Neural progenitor cell (in vitro differentiated cells): ENCODE results near the gene PER3. TPM values are rescaled to one million over a fixed set of nuclear protein-coding genes. Genes with fewer than 3 reads are reported as not detected.

Experiments
- DNase-seq: peaks from one replicate; pipeline ENCODE4 v3.0.0-alpha.2; 2016; ENCODE audit warnings: low spot score
- H2AFZ ChIP-seq: fragments of 200-600 bp; sonication (generic); replicated peaks from 2 replicates; pipeline ENCODE4 v1.6.1; 2016; ENCODE audit warnings: antibody characterized with exemption
- H3F3A ChIP-seq: fragments of 200-600 bp; sonication (generic); 2 replicates; pipeline ENCODE4 v1.6.1; 2016; ENCODE audit warnings: antibody characterized with exemption, low read depth
- H3K27ac ChIP-seq: fragments of 200-600 bp; sonication (generic); 2 replicates; pipeline ENCODE4 v1.5.1; 2016; ENCODE audit warnings: mild to moderate bottlenecking
- H3K27me3 ChIP-seq: fragments of 200-600 bp; sonication (generic); 2 replicates; pipeline ENCODE4 v1.6.1; 2016; ENCODE audit warnings: mild to moderate bottlenecking, moderate library complexity
- H3K36me3 ChIP-seq: fragments of 200-600 bp; sonication (generic); 2 replicates; pipeline ENCODE4 v1.5.1; 2016
- H3K4me1 ChIP-seq: fragments of 200-600 bp; sonication (generic); 2 replicates; pipeline ENCODE4 v1.6.1; 2016; ENCODE audit warnings: mixed run types
- H3K4me2 ChIP-seq: fragments of 200-600 bp; sonication (generic); 2 replicates; pipeline ENCODE4 v1.6.1; 2016
- H3K4me3 ChIP-seq: fragments of 200-600 bp; sonication (generic); 2 replicates; pipeline ENCODE4 v1.5.1; 2016
- H3K79me2 ChIP-seq: fragments of 200-600 bp; sonication (generic); 2 replicates; pipeline ENCODE4 v1.6.1; 2016; ENCODE audit warnings: low read depth
- H3K9ac ChIP-seq: fragments of 200-600 bp; sonication (generic); 2 replicates; pipeline ENCODE4 v1.6.1; 2016
- H3K9me3 ChIP-seq: fragments of 200-600 bp; sonication (generic); 2 replicates; pipeline ENCODE4 v1.5.1; 2016; ENCODE audit warnings: low read depth
- H4K20me1 ChIP-seq: fragments of 200-600 bp; sonication (generic); 2 replicates; pipeline ENCODE4 v1.6.1; 2016; ENCODE audit warnings: low read depth
- H3K27ac Mint-ChIP-seq: 3 replicates; pipeline ENCODE4 v1.8.0; 2021; ENCODE audit warnings: mixed read lengths
- H3K27me3 Mint-ChIP-seq: 2 replicates; pipeline ENCODE4 v1.8.0; 2022; ENCODE audit warnings: low read depth, mild to moderate bottlenecking, inconsistent platforms, moderate library complexity, mixed read lengths; ENCODE audit not compliant: insufficient read depth
- H3K36me3 Mint-ChIP-seq: 3 replicates; pipeline ENCODE4 v1.8.0; 2021; ENCODE audit warnings: mixed read lengths
- H3K4me1 Mint-ChIP-seq: 3 replicates; pipeline ENCODE4 v1.8.0; 2021; ENCODE audit warnings: mixed read lengths
- H3K4me3 Mint-ChIP-seq: 3 replicates; pipeline ENCODE4 v1.8.0; 2021; ENCODE audit warnings: mild to moderate bottlenecking, moderate library complexity, mixed read lengths
- H3K9me3 Mint-ChIP-seq: 3 replicates; pipeline ENCODE4 v1.8.0; 2020; ENCODE audit warnings: mixed read lengths
- CTCF ChIP-seq: fragments of 200-600 bp; sonication (generic); IDR thresholded peaks from 2 replicates; pipeline ENCODE4 v1.5.1; 2017; ENCODE audit warnings: antibody characterized with exemption, mild to moderate bottlenecking
- EZH2 ChIP-seq: fragments of 200-600 bp; sonication (generic); IDR thresholded peaks from 2 replicates; pipeline ENCODE4 v1.6.1; 2017; ENCODE audit warnings: antibody characterized with exemption, mild to moderate bottlenecking, moderate library complexity
- EZH2phosphoT487 ChIP-seq: fragments of 200-600 bp; sonication (generic); IDR thresholded peaks from 2 replicates; pipeline ENCODE4 v1.6.1; 2017; ENCODE audit warnings: antibody characterized with exemption
- total RNA-seq: library from RNA; depleted of rRNA; stranded (reverse); fragments of >200 nt; gene quantifications from 2 replicates; pipeline ENCODE4 v1.2.3, GENCODE V29; 2015; ENCODE audit warnings: low replicate concordance

PER3 gene
- total RNA-seq, 1 donor from 2014 or later: 3.6 TPM

GRCh38 chr1:7771823-7772299 lies 12.2 kb upstream of the PER3 start:
- Histone ChIP-seq H3K27me3 (no peaks in the 10 kb centered on the region), H4K20me1 (peaks cover 18% of the 10 kb centered on the region), H3K9ac (peak overlapping the region; percentile 92), H3K4me2 (peak overlapping the region; percentile 96), H3F3A (peaks cover 10% of the 10 kb centered on the region), H3K4me3 (peak overlapping the region; percentile 99), H3K27ac (peak overlapping the region; percentile 85), H3K9me3 (no peaks in the 10 kb centered on the region), H3K4me1 (peaks cover 17% of the 10 kb centered on the region), H3K79me2 (peaks cover 52% of the 10 kb centered on the region), H2AFZ (peak overlapping the region; percentile 73), H3K36me3 (peaks cover 3% of the 10 kb centered on the region)
- peak overlapping the region; percentile 89 for H3K4me3 Mint-ChIP-seq
- peaks cover 5% of the 10 kb centered on the region for H3K36me3 Mint-ChIP-seq
- peaks cover 20% of the 10 kb centered on the region for H3K4me1 Mint-ChIP-seq
- H3K27me3 Mint-ChIP-seq: no peaks in the 10 kb centered on the region
- TF ChIP-seq EZH2phosphoT487 (no peak), EZH2 (no peak), CTCF (no peak)
- no peaks in the 10 kb centered on the region for H3K9me3 Mint-ChIP-seq
- no peak overlapping the region for H3K27ac Mint-ChIP-seq
- no peak for DNase-seq

GRCh38 chr1:7777591-7777990 lies 6.5 kb upstream of the PER3 start:
- H3K36me3 ChIP-seq: peaks cover 10% of the 10 kb centered on the region
- peaks cover 15% of the 10 kb centered on the region for H3F3A ChIP-seq
- Mint-ChIP-seq H3K9me3 (no peaks in the 10 kb centered on the region), H3K4me1 (peaks cover 3% of the 10 kb centered on the region), H3K27me3 (no peaks in the 10 kb centered on the region), H3K27ac (no peak overlapping the region), H3K4me3 (no peak overlapping the region), H3K36me3 (peaks cover 24% of the 10 kb centered on the region)
- DNase-seq: no peak
- H3K9me3 ChIP-seq: no peaks in the 10 kb centered on the region
- H3K27ac ChIP-seq: no peak overlapping the region
- no peaks in the 10 kb centered on the region for H3K27me3 ChIP-seq
- no peak overlapping the region for H3K4me3 ChIP-seq
- H3K79me2 ChIP-seq: peaks cover 39% of the 10 kb centered on the region
- no peak overlapping the region for H3K9ac ChIP-seq
- H3K4me1 ChIP-seq: no peaks in the 10 kb centered on the region
- H2AFZ ChIP-seq: no peak overlapping the region
- peaks cover 9% of the 10 kb centered on the region for H4K20me1 ChIP-seq
- no peak overlapping the region for H3K4me2 ChIP-seq
- TF ChIP-seq EZH2: no peak
- no peak for TF ChIP-seq EZH2phosphoT487
- TF ChIP-seq CTCF: no peak

GRCh38 chr1:7778133-7778628 lies 5.9 kb upstream of the PER3 start:
- Mint-ChIP-seq H3K4me3 (no peak overlapping the region), H3K4me1 (peaks cover 6% of the 10 kb centered on the region), H3K9me3 (no peaks in the 10 kb centered on the region), H3K27me3 (no peaks in the 10 kb centered on the region), H3K27ac (no peak overlapping the region), H3K36me3 (peaks cover 24% of the 10 kb centered on the region)
- Histone ChIP-seq H3K27me3 (no peaks in the 10 kb centered on the region), H3K79me2 (peaks cover 33% of the 10 kb centered on the region), H3K27ac (no peak overlapping the region), H3K4me1 (no peaks in the 10 kb centered on the region), H3K9ac (no peak overlapping the region), H3K4me2 (no peak overlapping the region), H2AFZ (no peak overlapping the region), H4K20me1 (peaks cover 4% of the 10 kb centered on the region), H3K36me3 (peaks cover 10% of the 10 kb centered on the region), H3F3A (peaks cover 21% of the 10 kb centered on the region), H3K9me3 (no peaks in the 10 kb centered on the region), H3K4me3 (no peak overlapping the region)
- no peak for DNase-seq
- TF ChIP-seq CTCF: no peak
- TF ChIP-seq EZH2: no peak
- TF ChIP-seq EZH2phosphoT487: no peak
